Brain pericyte (primary cell): ENCODE measurements around the gene TMEM163.
"Not testable (repeated sequence)": the region's sequence is repeated elsewhere in the genome, so short reads cannot be mapped to it uniquely, and the experiment has no call there.

Source experiments
- DNase-seq: peaks from one replicate; pipeline ENCODE4 v3.0.0-alpha.2; 2012; ENCODE audit warnings: low read depth, low spot score

TMEM163 gene

DNA sequence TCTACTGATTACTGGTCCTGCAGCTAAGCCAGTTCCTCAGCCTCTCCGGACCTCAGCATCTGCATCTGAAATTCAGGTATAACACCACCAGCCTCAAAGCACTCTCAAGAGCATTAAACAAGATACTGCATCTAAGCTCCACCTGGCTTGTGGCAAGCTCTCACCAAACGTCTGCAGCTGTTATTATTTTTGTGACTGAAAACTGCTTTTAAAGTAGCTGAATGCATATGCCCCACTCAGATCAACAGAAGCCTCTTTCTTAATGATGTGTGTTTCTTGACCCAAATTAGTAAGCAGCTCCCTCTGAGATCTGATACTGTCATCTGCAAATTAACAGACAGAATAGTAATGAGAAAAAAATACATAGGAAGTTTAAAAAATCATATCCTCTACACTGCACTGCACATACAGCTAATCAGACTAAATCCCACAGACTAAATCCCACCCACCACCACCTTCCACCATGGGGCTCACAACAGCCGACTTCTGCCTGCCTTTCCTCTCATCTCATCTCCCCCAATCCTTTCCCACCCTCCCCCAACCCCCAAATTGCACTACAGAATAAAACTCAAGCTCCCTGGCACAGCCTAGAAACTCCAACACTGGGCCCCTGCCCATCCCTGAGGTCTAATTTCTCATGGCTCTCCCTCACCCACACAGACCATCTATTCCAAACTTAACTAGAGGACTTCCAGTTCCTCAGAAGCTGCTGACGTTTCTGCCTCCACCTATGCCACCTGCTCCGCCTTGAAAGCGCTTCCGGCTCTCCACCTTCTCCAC is 52.9 kb downstream of the TMEM163 start:
- DNase-seq: no peak

DNA sequence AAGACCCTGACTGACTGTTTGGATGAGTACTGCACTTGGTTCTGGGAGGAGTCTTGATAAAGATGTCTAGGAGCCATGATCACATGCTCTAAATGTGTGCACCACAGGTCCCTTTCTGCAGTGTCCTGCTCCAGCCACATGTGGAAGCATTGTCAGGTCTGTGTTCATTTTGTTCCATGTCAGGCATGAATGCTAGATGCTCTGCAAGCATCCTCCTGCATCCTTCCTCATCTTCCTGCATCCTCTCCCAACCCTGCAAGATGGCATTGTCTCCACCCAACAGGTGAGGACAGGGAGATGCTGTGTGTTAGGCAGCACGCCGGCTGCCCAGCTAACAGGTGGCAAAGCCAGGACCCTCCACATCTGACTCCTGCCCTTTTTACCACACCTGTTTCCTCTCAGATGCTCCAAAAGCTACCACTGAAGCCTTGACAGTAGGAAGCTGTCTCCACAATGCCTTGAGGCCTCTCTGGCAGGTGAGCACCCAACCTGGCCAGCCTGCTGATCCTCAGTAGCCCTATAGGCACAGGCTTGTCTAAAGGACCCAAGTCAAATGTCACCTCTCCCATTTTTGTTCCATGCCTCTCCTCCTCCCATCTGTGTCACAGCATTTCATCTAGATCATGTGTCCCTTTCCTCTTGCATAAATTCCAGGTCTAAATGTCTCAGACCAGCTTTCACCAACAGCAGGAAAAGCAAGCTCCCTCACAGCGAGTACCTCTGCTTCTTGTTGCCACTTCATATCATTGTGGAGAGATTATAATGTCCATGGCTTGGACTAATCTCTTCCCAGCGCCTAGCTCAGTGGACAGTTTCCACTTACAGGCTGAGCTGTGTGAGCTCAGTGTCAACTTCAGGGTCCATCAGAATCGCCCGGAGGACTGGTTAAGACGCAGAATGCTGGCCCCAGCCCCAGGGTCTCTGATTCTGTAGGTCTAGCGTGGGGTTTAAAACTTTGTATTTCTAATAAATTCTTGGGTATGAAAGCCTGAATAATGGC is 55.0 kb downstream of the TMEM163 start:
- DNase-seq: no peak

- no peak for DNase-seq
These were observed 56.0 kb downstream of the TMEM163 start for GRCh38 chr2:134662751-134663150.

GRCh38 chr2:134660626-134661402 is 58.0 kb downstream of the TMEM163 start:
- no peak for DNase-seq

GRCh38 chr2:134659724-134660123 is 59.1 kb downstream of the TMEM163 start:
- DNase-seq: no peak

- DNase-seq: no peak
These were observed 61.0 kb downstream of the TMEM163 start for GRCh38 chr2:134657650-134658250.

DNA sequence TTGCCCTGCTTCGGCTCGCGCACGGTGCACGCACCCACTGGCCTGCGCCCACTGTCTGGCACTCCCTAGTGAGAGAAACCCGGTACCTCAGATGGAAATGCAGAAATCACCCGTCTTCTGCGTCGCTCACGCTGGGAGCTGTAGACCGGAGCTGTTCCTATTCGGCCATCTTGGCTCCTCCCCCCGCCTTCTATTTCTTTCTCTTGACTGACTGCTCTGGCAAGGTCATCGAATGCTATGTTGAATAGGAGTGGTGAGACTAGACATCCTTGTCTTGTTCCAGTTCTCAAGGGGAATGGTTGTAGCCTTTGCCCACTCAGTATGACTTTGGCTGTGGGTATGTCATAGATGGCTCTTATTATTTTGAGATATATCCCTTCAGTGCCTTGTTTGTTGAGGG is 62.4 kb downstream of the TMEM163 start:
- not testable (repeated sequence) for DNase-seq

- DNase-seq: no peak
These were observed 70.2 kb downstream of the TMEM163 start for GRCh38 chr2:134648586-134648985.

- DNase-seq: no peak
These were observed 71.1 kb downstream of the TMEM163 start for GRCh38 chr2:134647607-134648256.

- DNase-seq: no peak
These were observed 75.9 kb downstream of the TMEM163 start for GRCh38 chr2:134642938-134643337.

DNA sequence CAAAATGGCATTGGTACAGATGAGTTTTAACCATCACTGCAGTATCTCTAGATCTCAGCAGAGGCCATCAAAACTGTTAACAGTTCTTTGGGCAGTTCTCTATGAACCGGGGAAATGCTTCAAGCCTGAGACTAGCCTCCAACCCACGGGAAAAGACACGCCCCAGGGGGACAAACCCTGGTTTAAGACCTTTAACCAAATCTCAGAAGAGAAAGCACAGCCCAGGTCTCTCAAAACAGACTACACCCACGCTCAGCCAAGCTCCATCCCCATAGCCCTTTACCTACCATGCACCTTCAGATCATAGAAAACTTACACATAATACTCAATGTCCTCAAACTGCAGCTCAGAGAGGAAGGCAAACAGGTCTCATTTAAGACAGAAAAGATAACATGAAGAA is 78.3 kb downstream of the TMEM163 start:
- no peak for DNase-seq

DNA sequence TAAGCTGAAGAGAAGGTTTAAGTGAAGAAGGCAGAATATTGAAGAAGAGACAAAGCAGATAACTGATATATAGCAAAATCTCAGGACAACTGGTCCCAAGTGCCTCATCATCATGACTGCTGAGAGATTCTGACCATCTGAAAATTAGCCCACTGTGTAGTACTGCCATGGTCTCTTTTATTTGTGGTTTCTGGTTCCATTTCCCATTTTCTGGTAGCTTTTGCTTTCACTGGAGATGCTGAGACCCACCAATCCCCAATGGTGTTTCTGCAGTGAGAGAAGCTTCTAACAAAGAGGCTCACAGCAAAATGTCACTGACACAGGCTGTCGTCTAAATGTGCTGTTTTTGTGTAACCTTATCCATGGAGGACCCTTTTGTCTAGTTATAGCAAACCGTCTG is 79.5 kb downstream of the TMEM163 start:
- DNase-seq: no peak

DNA sequence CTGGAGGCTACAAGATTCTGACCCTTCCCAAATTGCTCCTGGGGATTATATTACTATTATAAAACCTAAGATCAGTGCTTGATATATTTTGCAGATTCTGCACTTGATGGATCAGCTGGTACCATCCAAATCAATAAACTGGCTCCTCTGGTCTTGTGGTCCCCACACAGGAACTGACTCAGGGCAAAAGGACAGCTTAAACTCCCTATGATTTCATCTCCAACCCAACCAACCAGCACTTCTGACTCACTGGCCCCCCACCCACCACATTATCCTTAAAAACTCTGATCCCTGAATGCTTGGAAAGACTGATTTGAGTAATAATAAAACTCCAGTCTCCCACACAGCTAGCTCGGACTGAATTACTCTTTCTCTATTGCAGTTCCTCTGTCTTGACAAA is 82.1 kb downstream of the TMEM163 start:
- DNase-seq: no peak

- DNase-seq: no peak
These were observed 84.6 kb downstream of the TMEM163 start for GRCh38 chr2:134634054-134634753.

DNA sequence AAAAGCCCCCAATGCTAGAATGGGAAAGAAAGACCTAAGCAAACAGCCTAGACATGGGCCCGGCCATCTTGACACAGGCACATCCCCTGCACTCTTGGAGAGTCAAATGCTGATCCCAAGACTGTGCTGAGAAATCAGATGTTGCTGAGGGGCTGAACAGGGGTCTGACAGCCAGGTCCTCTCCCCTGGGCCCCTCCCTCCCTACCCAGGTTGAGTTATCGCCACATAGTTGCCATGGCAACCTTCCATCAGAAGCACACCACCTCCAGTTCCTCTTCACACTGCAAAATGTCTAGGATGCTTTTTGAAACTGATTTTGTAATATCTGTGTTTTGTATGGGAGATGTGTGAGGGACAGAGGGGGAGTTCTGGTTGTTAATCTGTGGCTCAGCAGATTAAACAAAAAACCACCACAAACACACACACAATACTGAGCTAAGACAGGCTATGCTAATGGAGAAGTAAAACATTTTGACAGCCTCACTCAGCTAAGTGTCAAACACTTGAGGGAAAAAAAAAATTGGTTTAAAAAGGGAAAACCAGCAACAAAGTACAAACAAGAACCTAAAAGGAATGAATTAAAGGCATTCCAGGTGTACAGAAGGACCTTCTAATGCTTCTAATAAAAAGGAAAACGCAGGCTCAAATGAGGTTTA is 88.2 kb downstream of the TMEM163 start:
- DNase-seq: no peak

GRCh38 chr2:134628453-134628852 is 90.3 kb downstream of the TMEM163 start:
- no peak for DNase-seq

GRCh38 chr2:134626781-134627180 is 92.0 kb downstream of the TMEM163 start:
- no peak for DNase-seq

DNA sequence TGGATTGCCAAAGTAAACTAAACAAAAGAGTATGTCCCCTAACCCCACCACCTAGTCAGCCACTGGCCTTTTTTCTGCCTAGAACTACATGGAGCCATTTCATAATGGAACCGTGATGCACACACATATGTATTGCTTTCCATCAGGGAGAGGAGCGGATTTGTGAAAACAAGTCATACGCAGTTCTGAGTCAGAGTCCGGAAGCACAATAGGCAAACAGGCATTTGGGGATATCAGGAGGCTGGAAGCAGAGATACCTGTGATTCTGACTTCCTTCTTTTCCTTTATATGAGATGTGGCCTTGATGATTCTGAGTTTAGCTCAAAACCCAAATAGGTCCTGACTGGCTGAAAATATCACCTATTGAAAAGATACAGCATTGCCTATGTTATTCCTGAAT is 93.5 kb downstream of the TMEM163 start:
- no peak for DNase-seq

- no peak for DNase-seq
These were observed 95.0 kb downstream of the TMEM163 start for GRCh38 chr2:134623796-134624195.

GRCh38 chr2:134623046-134623445 is 95.8 kb downstream of the TMEM163 start:
- no peak for DNase-seq
